ENCODE measurements around the gene RASSF1. TPM values are rescaled to one million over a fixed set of nuclear protein-coding genes. Genes with fewer than 3 reads are reported as not detected.

RASSF1 gene
- total RNA-seq, 1 donor from 2014 or later = 13.6 TPM

Other genes with a start within 250 kb of the RASSF1 start
- gene SEMA3F, start 185.5 kb downstream of the RASSF1 start, total RNA-seq = 72.7 TPM
- gene GNAT1, start 149.2 kb downstream of the RASSF1 start, total RNA-seq = 0.08 TPM
- 0.60 TPM for gene SLC38A3, start 135.6 kb downstream of the RASSF1 start, total RNA-seq
- 92.0 TPM for gene GNAI2, start 104.6 kb downstream of the RASSF1 start, total RNA-seq
- 2.4 TPM for gene SEMA3B, start 71.7 kb downstream of the RASSF1 start, total RNA-seq
- gene LSMEM2, start 61.7 kb downstream of the RASSF1 start, total RNA-seq = not detected
- gene IFRD2, start 48.4 kb downstream of the RASSF1 start, total RNA-seq = 65.8 TPM
- 4.8 TPM for gene HYAL3, start 41.4 kb downstream of the RASSF1 start, total RNA-seq
- 7.6 TPM for gene NAA80, start 41.4 kb downstream of the RASSF1 start, total RNA-seq
- 4.1 TPM for gene HYAL1, start 37.3 kb downstream of the RASSF1 start, total RNA-seq
- gene HYAL2, start 18.1 kb downstream of the RASSF1 start, total RNA-seq = 30.7 TPM
- gene TUSC2, start 12.6 kb downstream of the RASSF1 start, total RNA-seq = 12.2 TPM
- gene ZMYND10, start 4.9 kb upstream of the RASSF1 start, total RNA-seq = 0.64 TPM
- gene NPRL2, start 9.9 kb upstream of the RASSF1 start, total RNA-seq = 11.0 TPM
- gene CYB561D2, start 10.0 kb upstream of the RASSF1 start, total RNA-seq = 15.5 TPM
- 19.3 TPM for gene TMEM115, start 18.7 kb upstream of the RASSF1 start, total RNA-seq
- gene CACNA2D2, start 162.8 kb upstream of the RASSF1 start, total RNA-seq = 0.08 TPM
- 0.68 TPM for gene C3orf18, start 226.9 kb upstream of the RASSF1 start, total RNA-seq
- gene HEMK1, start 228.7 kb upstream of the RASSF1 start, total RNA-seq = 11.0 TPM

Measured in esophagus mucosa (tissue), 1 donor.